K562 (cell line): ENCODE results near the gene PIGQ. TPM values are rescaled to one million over a fixed set of nuclear protein-coding genes. Genes with fewer than 3 reads are reported as not detected.

Experiments
- HMGN3 ChIP-seq: IDR thresholded peaks from 2 replicates; pipeline ENCODE4 v1.6.1; 2011; ENCODE audit warnings: borderline replicate concordance, low read depth, mild to moderate bottlenecking, mixed read lengths, low read length; ENCODE audit not compliant: insufficient read length; ENCODE audit errors: extremely low read depth
- HNRNPK ChIP-seq: fragments of 200-400 bp; formaldehyde crosslinking; IDR thresholded peaks from one replicate; pipeline ENCODE4 v1.6.1; 2018; ENCODE audit warnings: mild to moderate bottlenecking, low read depth, low read length; ENCODE audit not compliant: poor library complexity, severe bottlenecking
- LARP7 ChIP-seq: fragments of 450-650 bp; IDR thresholded peaks from 2 replicates; pipeline ENCODE4 v1.6.1; 2016
- NFXL1 ChIP-seq: fragments of 450-650 bp; formaldehyde crosslinking; IDR thresholded peaks from 2 replicates; pipeline ENCODE4 v1.4.0; 2021; ENCODE audit warnings: mild to moderate bottlenecking
- ZNF655 ChIP-seq: fragments of 250-450 bp; sonication (Bioruptor Pico); IDR thresholded peaks from 2 replicates; pipeline ENCODE4 v1.5.0; 2021
- polyA plus RNA-seq, 8 experiments: library from polyadenylated mRNA; depleted of rRNA in 4 of 8; stranded (reverse) in 5 of 8; unstranded in 3 of 8; fragments of >200 nt; fragmentation: Nextera tagmentation in 2 of 8; fragmentation: Illumina TruSeq in 1 of 8; extraction: Ambion mirVana in 2 of 8; extraction: Trizol in 1 of 8; gene quantifications; 2 replicates each; pipeline versions ENCODE4 v1.2.1 to v1.2.3, GENCODE V29; 2011 to 2014; ENCODE audit warnings: inconsistent platforms in 1 of 8, missing spikeins in 1 of 8
- total RNA-seq, 7 experiments: library from RNA; depleted of rRNA in 6 of 7; stranded (reverse); fragments of >200 nt in 6 of 7; fragmentation: Illumina TruSeq in 2 of 7; extraction: Trizol in 2 of 7; gene quantifications; 2 replicates each; pipeline versions ENCODE4 v1.2.1 to v1.2.3, GENCODE V29; 2011 to 2021; ENCODE audit warnings: low replicate concordance in 1 of 7
- TF ChIP-seq, protein P1 (sequence below): IDR thresholded peaks from 2 replicates; pipeline ENCODE4 v1.6.1; 2016; ENCODE audit warnings: missing genetic modification characterization, missing compliant biosample characterization

PIGQ gene
- total and polyA plus RNA-seq, 9 of the 15 experiments (the other 6 are each of a cell fraction or from before 2014, with no cell fraction given), result 0.20 to 49.6 (median 11.7) TPM

DNA sequence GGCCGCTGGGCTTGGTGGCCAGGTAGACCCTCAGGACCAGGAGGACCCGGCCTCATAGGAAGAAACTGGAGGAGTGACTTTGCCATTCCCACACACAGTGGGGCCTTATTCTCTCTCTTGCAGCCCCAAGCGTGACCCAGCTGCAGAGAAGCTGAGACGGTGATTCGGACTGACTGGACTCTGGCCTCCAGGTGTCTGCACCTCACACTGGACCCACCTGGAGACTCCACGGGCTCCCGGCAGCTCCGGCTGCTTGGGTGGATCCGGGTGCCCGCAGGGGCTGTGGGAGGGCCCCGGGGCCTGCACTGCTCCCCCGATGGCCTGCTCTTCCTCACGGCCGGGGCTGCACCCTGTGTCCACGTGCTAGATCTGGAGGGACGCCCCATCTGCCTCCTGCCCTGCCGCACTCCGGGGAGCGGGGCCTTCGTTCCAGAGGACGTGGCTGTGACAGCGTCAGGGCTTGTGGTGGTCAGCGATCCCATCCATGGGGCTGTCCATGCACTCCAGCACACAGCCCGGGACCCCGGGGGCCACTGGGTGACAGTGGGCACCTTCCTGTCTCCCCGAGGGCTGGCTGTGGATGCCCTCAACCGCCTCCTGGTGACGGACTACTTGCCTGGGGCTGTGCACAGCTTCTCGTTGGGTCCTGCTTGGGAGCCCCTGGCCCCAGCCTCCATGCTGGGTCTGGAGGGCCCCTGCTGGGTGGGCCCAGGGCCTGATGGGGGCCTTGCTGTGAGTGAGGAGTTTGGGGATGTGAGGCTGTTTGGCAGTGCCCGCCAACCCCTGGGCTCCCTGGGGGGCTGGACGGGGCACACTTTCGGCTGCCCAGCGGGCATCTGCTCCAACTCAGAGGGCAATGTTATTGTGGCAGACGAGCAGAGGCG lies 2.2 kb upstream of the PIGQ start (continued):
- TF ChIP-seq HMGN3, result peak; percentile 41
- TF ChIP-seq, protein P1, sequence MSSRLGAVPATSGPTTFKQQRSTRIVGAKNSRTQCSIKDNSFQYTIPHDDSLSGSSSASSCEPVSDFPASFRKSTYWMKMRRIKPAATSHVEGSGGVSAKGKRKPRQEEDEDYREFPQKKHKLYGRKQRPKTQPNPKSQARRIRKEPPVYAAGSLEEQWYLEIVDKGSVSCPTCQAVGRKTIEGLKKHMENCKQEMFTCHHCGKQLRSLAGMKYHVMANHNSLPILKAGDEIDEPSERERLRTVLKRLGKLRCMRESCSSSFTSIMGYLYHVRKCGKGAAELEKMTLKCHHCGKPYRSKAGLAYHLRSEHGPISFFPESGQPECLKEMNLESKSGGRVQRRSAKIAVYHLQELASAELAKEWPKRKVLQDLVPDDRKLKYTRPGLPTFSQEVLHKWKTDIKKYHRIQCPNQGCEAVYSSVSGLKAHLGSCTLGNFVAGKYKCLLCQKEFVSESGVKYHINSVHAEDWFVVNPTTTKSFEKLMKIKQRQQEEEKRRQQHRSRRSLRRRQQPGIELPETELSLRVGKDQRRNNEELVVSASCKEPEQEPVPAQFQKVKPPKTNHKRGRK (tag), result no peak
- no peak for TF ChIP-seq NFXL1
- no peak for TF ChIP-seq HNRNPK
- TF ChIP-seq LARP7, result no peak
- no peak for TF ChIP-seq ZNF655 (CRISPR knock-in tag)
